Kidney (tissue), 14 donors: ENCODE results near the gene THTPA. TPM values are rescaled to one million over a fixed set of nuclear protein-coding genes. Genes with fewer than 3 reads are reported as not detected.
"Not testable (repeated sequence)": the region's sequence is repeated elsewhere in the genome, so short reads cannot be mapped to it uniquely, and the experiment has no call there.

Experiments used
- DNase-seq, 5 donors: peaks; one replicate each; pipeline ENCODE4 v3.0.0-alpha.2; 2013 to 2020
- FAIRE-seq: peaks from 2 replicates; lab custom pipeline; 2012; peaks lifted over from hg19 to GRCh38; lab: Jason Lieb, UNC
- H3K27ac ChIP-seq, 2 donors: one replicate each; pipeline ENCODE4 v1.7.0; 2013; ENCODE audit warnings: low read depth in 2 of 2, low read length in 2 of 2, inconsistent platforms in 1 of 2
- H3K27me3 ChIP-seq: one replicate; pipeline ENCODE4 v1.7.1; 2013; ENCODE audit warnings: low read length, inconsistent platforms; ENCODE audit not compliant: control insufficient read depth, insufficient read depth
- H3K36me3 ChIP-seq, 3 donors: one replicate each; pipeline versions ENCODE4 v1.7.0 to v1.7.1; 2013; ENCODE audit warnings: low read length in 3 of 3, control low read depth in 1 of 3, inconsistent platforms in 1 of 3; ENCODE audit not compliant: insufficient read depth in 3 of 3, control insufficient read depth in 2 of 3
- H3K4me1 ChIP-seq, 3 donors: one replicate each; pipeline versions ENCODE4 v1.7.0 to v1.7.1; 2013; ENCODE audit warnings: low read length in 3 of 3, inconsistent platforms in 1 of 3, low read depth in 1 of 3; ENCODE audit not compliant: control insufficient read depth in 2 of 3, insufficient read depth in 2 of 3
- H3K4me3 ChIP-seq, 3 donors: one replicate each; pipeline versions ENCODE4 v1.7.0 to v1.8.1; 2013; ENCODE audit warnings: low read length in 3 of 3, control low read depth in 1 of 3, inconsistent platforms in 1 of 3
- H3K9ac ChIP-seq, 3 donors: one replicate each; pipeline versions ENCODE4 v1.7.0 to v1.7.1; 2013; ENCODE audit warnings: low read length in 3 of 3, control low read depth in 1 of 3, inconsistent platforms in 1 of 3
- H3K9me3 ChIP-seq, 3 donors: one replicate each; pipeline versions ENCODE4 v1.7.0 to v1.7.1; 2013; ENCODE audit warnings: low read length in 3 of 3, control low read depth in 1 of 3, inconsistent platforms in 1 of 3; ENCODE audit not compliant: control insufficient read depth in 2 of 3, insufficient read depth in 1 of 3
- CTCF ChIP-seq: IDR thresholded peaks from 3 replicates; pipeline ENCODE4 v1.5.1; 2012; ENCODE audit warnings: mild to moderate bottlenecking, moderate library complexity, borderline replicate concordance; ENCODE audit not compliant: insufficient read depth; ENCODE audit errors: extremely low read depth
- intact Hi-C: fragments of 100-400 bp; cut with DNase I; formaldehyde crosslinking; loops from one replicate; pipeline ENCODE4 v1.11.1; 2022
- polyA plus RNA-seq: library from polyadenylated mRNA; stranded (reverse); fragments of 350-450 nt; fragmentation: Illumina TruSeq; extraction: RNeasy Lipid Tissue Mini Kit (QIAGEN cat#74804); gene quantifications from one replicate; pipeline ENCODE4 v1.2.3, GENCODE V29; 2014; ENCODE audit warnings: low read depth, low replicate concordance; ENCODE audit not compliant: insufficient read depth
- total RNA-seq: library from RNA; stranded (reverse); fragmentation: NEBNext Ultra II Directional; extraction: Animal tissue kit (Norgen Biotek cat#: 25700); gene quantifications from one replicate; pipeline ENCODE4 v1.2.1, GENCODE V29; 2021
- donor health status: control.
- donor health status: control.
- donor health status: control.
- donor health status: control.
- donor health status: control.
- donor health status: DM: yes; HTN: yes; CAD: no.
- donor health status: Normal renal cell carcinoma (clear cell type).

THTPA gene
- total and polyA plus RNA-seq, 2 donors from 2014 or later, result 24.4 to 38.4 TPM

GRCh38 chr14:23588884-23589598 is 33.0 kb downstream of the THTPA start:
- Histone ChIP-seq H3K4me1 (peaks cover 0 to 4% (median 3%) of the 10 kb centered on the region in 3 donors), H3K27ac (no peak overlapping the region), H3K36me3 (no peaks in the 10 kb centered on the region), H3K9ac (no peak overlapping the region), H3K4me3 (no peak overlapping the region), H3K9me3 (no peaks in the 10 kb centered on the region), H3K27me3 (no peaks in the 10 kb centered on the region)
- DNase-seq (peak; percentile 92 to 96 (median 93)), FAIRE-seq (no peak)
- peak; percentile 80 for TF ChIP-seq CTCF
- intact Hi-C loops, result no loop called here

DNA sequence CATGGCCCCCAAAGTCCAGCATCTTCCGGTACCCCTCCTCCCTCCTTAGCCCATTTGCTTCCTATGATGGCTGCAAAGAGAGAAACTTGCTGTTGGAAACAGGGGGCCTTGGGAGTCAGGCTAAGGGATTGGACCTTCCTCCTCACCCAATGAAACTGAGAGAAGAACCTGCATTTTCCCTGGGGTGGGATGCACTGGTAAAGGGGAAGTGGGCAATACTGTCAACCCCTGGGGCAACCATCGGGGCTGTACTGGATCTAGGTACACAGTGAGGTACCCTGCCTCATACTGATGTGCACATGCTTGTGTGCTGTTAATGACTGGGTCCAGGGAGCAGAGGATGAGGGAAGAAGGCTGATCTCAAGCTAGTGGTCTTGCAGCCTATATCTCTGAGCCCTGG is 33.5 kb downstream of the THTPA start:
- TF ChIP-seq CTCF, result no peak
- H3K9me3 ChIP-seq, result no peaks in the 10 kb centered on the region
- no peak overlapping the region for H3K9ac ChIP-seq
- peaks cover 0 to 4% (median 3%) of the 10 kb centered on the region in 3 donors for H3K4me1 ChIP-seq
- intact Hi-C loops, result no loop called here
- DNase-seq, result no peak
- no peak for FAIRE-seq
- no peak overlapping the region for H3K27ac ChIP-seq
- H3K27me3 ChIP-seq, result no peaks in the 10 kb centered on the region
- H3K4me3 ChIP-seq, result no peak overlapping the region
- no peaks in the 10 kb centered on the region for H3K36me3 ChIP-seq

- H3K9me3 ChIP-seq, result no peaks in the 10 kb centered on the region
- H3K9ac ChIP-seq, result no peak overlapping the region
- no peaks in the 10 kb centered on the region for H3K36me3 ChIP-seq
- FAIRE-seq (no peak), DNase-seq (no peak)
- no peak overlapping the region for H3K27ac ChIP-seq
- H3K27me3 ChIP-seq, result no peaks in the 10 kb centered on the region
- H3K4me1 ChIP-seq, result peaks cover 0 to 4% (median 3%) of the 10 kb centered on the region in 3 donors
- intact Hi-C loops, result no loop called here
- TF ChIP-seq CTCF, result no peak
- H3K4me3 ChIP-seq, result no peak overlapping the region
These were observed 34.1 kb downstream of the THTPA start for GRCh38 chr14:23590198-23590597.

- H3K4me3 ChIP-seq, DNase-seq, H3K9ac ChIP-seq, H3K27ac ChIP-seq, H3K27me3 ChIP-seq, H3K4me1 ChIP-seq, H3K9me3 ChIP-seq, intact Hi-C loops, FAIRE-seq, H3K36me3 ChIP-seq: not testable (repeated sequence)
These were observed 38.1 kb downstream of the THTPA start for GRCh38 chr14:23594191-23594590.
